Upper lobe of left lung (tissue), 6 donors: ENCODE results near the gene FTCDNL1. TPM values are rescaled to one million over a fixed set of nuclear protein-coding genes. Genes with fewer than 3 reads are reported as not detected.

Source experiments
- ATAC-seq, 2 donors: fragments of 200-7000 bp; cut with Tn5 transposase; one replicate each; pipeline ENCODE4 v1.9.1; 2022; ENCODE audit warnings: mild to moderate bottlenecking in 2 of 2, moderate library complexity in 2 of 2; ENCODE audit not compliant: low FRiP score in 2 of 2
- DNase-seq, 2 donors: peaks; one replicate each; pipeline ENCODE4 v3.0.0-alpha.2; 2019 to 2020
- H3K27ac ChIP-seq, 4 donors: fragments of 200-600 bp; sonication (generic); one replicate each; pipeline ENCODE4 v1.5.1; 2016 to 2019
- H3K27me3 ChIP-seq, 4 donors: fragments of 200-600 bp; sonication (generic); one replicate each; pipeline ENCODE4 v1.5.1; 2017 to 2019
- H3K36me3 ChIP-seq, 4 donors: fragments of 200-600 bp; sonication (generic); one replicate each; pipeline ENCODE4 v1.5.1; 2016 to 2019
- H3K4me1 ChIP-seq, 4 donors: fragments of 200-600 bp; sonication (generic); one replicate each; pipeline ENCODE4 v1.5.1; 2018 to 2019
- H3K4me3 ChIP-seq, 4 donors: fragments of 200-600 bp; sonication (generic); one replicate each; pipeline ENCODE4 v1.5.1; 2017 to 2019; ENCODE audit warnings: mild to moderate bottlenecking in 2 of 4, moderate library complexity in 1 of 4
- H3K9me3 ChIP-seq, 4 donors: fragments of 200-600 bp; sonication (generic); one replicate each; pipeline ENCODE4 v1.5.1; 2018 to 2019
- EP300 ChIP-seq, 4 donors: sonication (generic); formaldehyde crosslinking; IDR thresholded peaks; one replicate each; pipeline ENCODE4 v1.5.1; 2017; ENCODE audit warnings: antibody characterized with exemption in 4 of 4, control low read depth in 2 of 4
- POLR2A ChIP-seq, 4 donors: fragments of 450-650 bp; IDR thresholded peaks; one replicate each; pipeline ENCODE4 v1.5.1; 2016 to 2017; ENCODE audit warnings: antibody characterized with exemption in 4 of 4, mild to moderate bottlenecking in 2 of 4
- POLR2AphosphoS5 ChIP-seq, 2 donors: sonication (generic); formaldehyde crosslinking; IDR thresholded peaks; one replicate each; pipeline ENCODE4 v1.5.1; 2017; ENCODE audit warnings: antibody characterized with exemption in 2 of 2
- WGBS, 2 donors: methylation state at CpG; one replicate each; pipeline ENCODE4 v1.1.5; 2017 to 2018; 5-methylcytosine and 5-hydroxymethylcytosine counted together
- total RNA-seq, 6 donors: library from RNA; depleted of rRNA in 4 of 6; stranded (reverse); fragments of >200 nt in 4 of 6; gene quantifications; one replicate each; pipeline versions ENCODE4 v1.1.0 to v1.2.1, GENCODE V29; 2016 to 2021
- TF ChIP-seq, protein P1 (sequence below), 6 experiments: fragments of 450-650 bp in 4 of 6; fragments of 200-600 bp in 2 of 6; sonication (generic) in 2 of 6; IDR thresholded peaks; one replicate each; pipeline ENCODE4 v1.5.1; 2016 to 2019; ENCODE audit warnings: antibody characterized with exemption in 6 of 6
- donor health status: DM: no; HTN: no; CAD: no; lungs with moderate emphysema.
- donor health status: DM: no; HTN: yes; CAD: no; lungs with severe emphysema.

Gene FTCDNL1
- total RNA-seq, 6 donors from 2014 or later: 2.8 to 4.2 (median 3.1) TPM

DNA sequence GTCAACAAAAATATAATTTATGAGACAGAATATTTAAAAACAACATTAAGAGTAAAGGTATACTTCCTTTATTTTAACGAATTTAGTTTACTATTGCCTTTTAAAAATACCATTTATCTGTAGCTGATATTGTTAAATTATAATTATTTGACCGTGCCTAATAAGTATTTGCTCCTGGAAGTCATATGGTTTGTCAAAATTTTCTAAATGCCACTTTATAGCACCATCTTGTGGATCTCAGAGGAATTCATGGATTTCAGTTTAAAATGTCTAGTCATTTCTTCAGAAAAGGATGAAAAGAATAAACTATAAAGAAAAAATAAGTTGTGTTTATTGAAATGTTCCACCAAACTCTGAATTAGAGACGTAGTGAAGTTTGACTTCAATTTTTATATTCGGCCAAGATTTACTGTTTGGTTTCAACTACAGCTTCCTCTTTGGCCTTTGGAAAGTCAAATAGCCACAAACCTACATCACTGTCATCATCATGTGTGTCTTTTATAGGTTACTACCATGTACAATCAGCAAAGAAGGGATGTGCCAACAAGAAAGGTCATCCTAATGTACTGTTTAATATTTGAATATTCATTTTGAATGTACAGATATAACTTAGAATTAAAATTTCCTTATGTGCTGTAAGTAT lies 10.3 kb upstream of the FTCDNL1 start:
- Histone ChIP-seq H3K9me3 (no peaks in the 10 kb centered on the region), H3K27me3 (no peaks in the 10 kb centered on the region), H3K4me1 (no peaks in the 10 kb centered on the region), H3K36me3 (no peaks in the 10 kb centered on the region), H3K27ac (no peak overlapping the region), H3K4me3 (no peak overlapping the region)
- ATAC-seq (no peak), DNase-seq (no peak)
- 11 to 12% methylated on average over 4 of the region's 4 CpGs for WGBS, 2 donors
- no peak for TF ChIP-seq POLR2AphosphoS5 (IDR thresholded peaks at IDR 0.05)
- no peak for TF ChIP-seq POLR2A (IDR thresholded peaks at IDR 0.05)
- no peak for TF ChIP-seq EP300 (IDR thresholded peaks at IDR 0.05)
- TF ChIP-seq, protein P1, sequence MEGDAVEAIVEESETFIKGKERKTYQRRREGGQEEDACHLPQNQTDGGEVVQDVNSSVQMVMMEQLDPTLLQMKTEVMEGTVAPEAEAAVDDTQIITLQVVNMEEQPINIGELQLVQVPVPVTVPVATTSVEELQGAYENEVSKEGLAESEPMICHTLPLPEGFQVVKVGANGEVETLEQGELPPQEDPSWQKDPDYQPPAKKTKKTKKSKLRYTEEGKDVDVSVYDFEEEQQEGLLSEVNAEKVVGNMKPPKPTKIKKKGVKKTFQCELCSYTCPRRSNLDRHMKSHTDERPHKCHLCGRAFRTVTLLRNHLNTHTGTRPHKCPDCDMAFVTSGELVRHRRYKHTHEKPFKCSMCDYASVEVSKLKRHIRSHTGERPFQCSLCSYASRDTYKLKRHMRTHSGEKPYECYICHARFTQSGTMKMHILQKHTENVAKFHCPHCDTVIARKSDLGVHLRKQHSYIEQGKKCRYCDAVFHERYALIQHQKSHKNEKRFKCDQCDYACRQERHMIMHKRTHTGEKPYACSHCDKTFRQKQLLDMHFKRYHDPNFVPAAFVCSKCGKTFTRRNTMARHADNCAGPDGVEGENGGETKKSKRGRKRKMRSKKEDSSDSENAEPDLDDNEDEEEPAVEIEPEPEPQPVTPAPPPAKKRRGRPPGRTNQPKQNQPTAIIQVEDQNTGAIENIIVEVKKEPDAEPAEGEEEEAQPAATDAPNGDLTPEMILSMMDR (IDR thresholded peaks at IDR 0.05): peak in 5 of 6 experiments; percentile 11 to 49 (median 36)

DNA sequence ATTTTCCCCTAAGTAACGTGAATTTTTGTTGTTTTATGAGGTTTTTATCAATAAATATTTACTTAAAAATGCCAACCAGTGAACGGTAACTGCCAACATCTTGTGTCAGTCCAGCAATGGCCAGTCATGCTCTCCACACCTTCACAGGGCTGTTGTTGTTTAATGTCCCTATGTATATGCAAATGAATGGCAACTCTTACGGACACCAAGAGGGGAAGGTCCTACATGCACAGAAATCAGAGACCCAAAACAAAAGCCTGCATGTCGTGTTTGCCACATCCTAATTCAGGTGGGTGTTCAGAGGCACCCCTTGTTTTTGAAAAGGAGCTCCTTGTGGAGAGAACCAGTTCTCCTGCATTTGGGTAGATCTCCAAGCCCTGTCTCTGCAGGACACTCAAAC lies 4.8 kb upstream of the FTCDNL1 start:
- no peaks in the 10 kb centered on the region for H3K27me3 ChIP-seq
- ATAC-seq: no peak
- WGBS, 2 donors: 34 to 64% methylated on average over 4 of the region's 4 CpGs
- H3K36me3 ChIP-seq: no peaks in the 10 kb centered on the region
- no peak for DNase-seq
- no peaks in the 10 kb centered on the region for H3K9me3 ChIP-seq
- TF ChIP-seq EP300 (IDR thresholded peaks at IDR 0.05): no peak
- no peak for TF ChIP-seq POLR2A (IDR thresholded peaks at IDR 0.05)
- TF ChIP-seq POLR2AphosphoS5 (IDR thresholded peaks at IDR 0.05): no peak
- TF ChIP-seq, protein P1 (IDR thresholded peaks at IDR 0.05): no peak
- no peak overlapping the region for H3K4me3 ChIP-seq
- no peak overlapping the region for H3K27ac ChIP-seq
- H3K4me1 ChIP-seq: peaks cover 0 to 7% (median 0%) of the 10 kb centered on the region in 4 donors

DNA sequence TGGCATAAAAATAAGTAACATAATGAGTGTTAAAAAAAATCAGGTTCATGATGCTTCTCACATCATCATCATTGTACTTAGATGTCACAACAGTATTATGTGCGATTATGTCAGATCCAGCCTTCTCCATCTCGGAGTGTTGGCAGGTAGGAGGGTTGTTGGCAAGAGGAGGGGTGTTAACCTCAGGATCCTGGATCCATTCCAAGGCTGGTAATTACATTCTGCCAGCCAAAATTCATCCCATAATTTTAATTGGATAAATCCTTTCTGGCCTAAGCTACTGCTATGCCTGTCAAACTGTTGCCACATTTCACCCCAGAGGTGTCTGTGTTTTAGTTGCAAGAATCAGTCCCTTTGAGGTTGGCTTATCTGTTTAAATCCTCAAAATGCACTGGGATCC lies 891 bp upstream of the FTCDNL1 start:
- no peaks in the 10 kb centered on the region for H3K27me3 ChIP-seq
- H3K36me3 ChIP-seq: no peaks in the 10 kb centered on the region
- DNase-seq (no peak), ATAC-seq (no peak)
- peaks cover 0 to 16% (median 6%) of the 10 kb centered on the region in 4 donors for H3K4me1 ChIP-seq
- H3K9me3 ChIP-seq: no peaks in the 10 kb centered on the region
- TF ChIP-seq, protein P1 (IDR thresholded peaks at IDR 0.05): no peak
- no peak for TF ChIP-seq EP300 (IDR thresholded peaks at IDR 0.05)
- no peak for TF ChIP-seq POLR2AphosphoS5 (IDR thresholded peaks at IDR 0.05)
- H3K27ac ChIP-seq: no peak overlapping the region
- no peak overlapping the region for H3K4me3 ChIP-seq
- WGBS, 2 donors: 75 to 79% methylated on average over 2 of the region's 2 CpGs

DNA sequence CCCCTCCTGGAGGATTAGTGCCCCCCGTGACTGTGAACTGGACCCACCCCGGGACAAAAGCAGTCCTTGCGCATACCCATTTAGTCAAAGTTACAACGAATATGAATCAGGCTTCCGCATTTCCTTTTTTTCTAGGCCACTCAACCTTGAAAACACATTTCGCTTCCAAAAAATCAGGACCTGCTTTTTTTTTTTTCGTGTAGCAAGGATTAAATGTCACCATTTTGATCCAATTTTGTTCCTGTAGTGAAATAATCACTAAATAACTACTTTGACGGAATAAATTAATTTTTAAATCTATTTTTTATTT lies 464 bp upstream of the FTCDNL1 start:
- peak overlapping the region in 3 of 4 donors; percentile 72 to 85 (median 74) for H3K4me3 ChIP-seq
- no peak for ATAC-seq
- DNase-seq: no peak
- H3K36me3 ChIP-seq: no peaks in the 10 kb centered on the region
- no peaks in the 10 kb centered on the region for H3K9me3 ChIP-seq
- H3K27me3 ChIP-seq: no peaks in the 10 kb centered on the region
- peaks cover 0 to 16% (median 6%) of the 10 kb centered on the region in 4 donors for H3K4me1 ChIP-seq
- peak overlapping the region in 3 of 4 donors; percentile 46 to 79 (median 66) for H3K27ac ChIP-seq
- 24 to 29% methylated on average over 8 of the region's 8 CpGs for WGBS, 2 donors
- TF ChIP-seq, protein P1 (IDR thresholded peaks at IDR 0.05): no peak
- TF ChIP-seq EP300 (IDR thresholded peaks at IDR 0.05) (no peak), POLR2AphosphoS5 (IDR thresholded peaks at IDR 0.05) (no peak), POLR2A (IDR thresholded peaks at IDR 0.05) (no peak)

DNA sequence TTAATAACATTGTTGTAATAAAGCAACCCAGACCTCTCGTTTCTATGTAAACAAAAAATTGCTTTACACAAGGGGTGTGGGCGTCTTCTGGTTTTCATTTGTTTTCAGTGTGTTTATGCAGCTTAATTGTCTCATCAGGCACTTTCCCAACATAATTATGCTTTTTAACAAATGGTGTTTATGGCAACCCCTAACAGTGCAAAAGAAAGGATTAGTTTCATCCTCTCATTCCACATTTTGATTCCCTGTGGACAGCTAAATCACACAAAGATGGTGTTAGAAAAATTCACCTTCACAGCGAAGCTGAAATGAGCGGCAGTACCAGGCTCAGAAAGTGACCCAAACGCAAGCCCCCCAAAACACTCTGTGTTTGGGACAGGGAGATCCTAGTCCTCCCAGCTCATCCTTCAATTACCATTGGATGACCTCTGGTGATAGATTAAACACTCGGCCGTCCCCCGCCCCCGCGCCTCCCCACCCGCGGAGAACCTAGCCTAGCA lies 724 bp downstream of the FTCDNL1 start:
- Histone ChIP-seq H3K4me3 (peak overlapping the region; percentile 70 to 85 (median 73)), H3K9me3 (no peaks in the 10 kb centered on the region), H3K36me3 (no peaks in the 10 kb centered on the region), H3K27ac (peak overlapping the region in 2 of 4 donors; percentile 66 to 79), H3K27me3 (no peaks in the 10 kb centered on the region), H3K4me1 (peaks cover 0 to 16% (median 6%) of the 10 kb centered on the region in 4 donors)
- ATAC-seq: no peak
- WGBS, 2 donors: 13 to 30% methylated on average over 5 to 12 of the region's 12 CpGs
- TF ChIP-seq EP300 (IDR thresholded peaks at IDR 0.05): no peak
- TF ChIP-seq, protein P1 (IDR thresholded peaks at IDR 0.05): no peak
- TF ChIP-seq POLR2AphosphoS5 (IDR thresholded peaks at IDR 0.05): no peak
- no peak for TF ChIP-seq POLR2A (IDR thresholded peaks at IDR 0.05)
- no peak for DNase-seq
